Measurements from ENCODE around the gene ZNF197.

- TF ChIP-seq CTCF (conservative IDR thresholded peaks at IDR 0.05; ENCODE audit: low read depth, low read length) = no peak
- no peak for TF ChIP-seq EZH2 (IDR thresholded peaks at IDR 0.05; ENCODE audit: borderline replicate concordance, low read depth, low read length, poor library complexity, severe bottlenecking)
Measured at GRCh38 chr3:44642337-44642736, 17.5 kb downstream of the ZNF197 start.

All from A673 (cell line).